HUES64 (cell line): ENCODE measurements around the gene N4BP2.

Experiments used
- H3K27ac ChIP-seq: 2 replicates; pipeline ENCODE4 v1.7.0; 2013; ENCODE audit warnings: low read depth, low read length, inconsistent platforms
- H3K27me3 ChIP-seq: 2 replicates; pipeline ENCODE4 v1.6.1; 2013; ENCODE audit warnings: mild to moderate bottlenecking, low read length; ENCODE audit not compliant: insufficient read depth
- H3K36me3 ChIP-seq: 2 replicates; pipeline ENCODE4 v1.6.1; 2013; ENCODE audit warnings: mild to moderate bottlenecking, low read length; ENCODE audit not compliant: insufficient read depth
- H3K4me1 ChIP-seq: 2 replicates; pipeline ENCODE4 v1.6.1; 2013; ENCODE audit warnings: mild to moderate bottlenecking, low read length, moderate library complexity; ENCODE audit not compliant: insufficient read depth
- H3K4me3 ChIP-seq: 2 replicates; pipeline ENCODE4 v1.5.1; 2013; ENCODE audit warnings: mild to moderate bottlenecking, low read length, moderate library complexity
- H3K9ac ChIP-seq: 2 replicates; pipeline ENCODE4 v1.6.1; 2013; ENCODE audit warnings: mild to moderate bottlenecking, low read depth, low read length
- H3K9me3 ChIP-seq: 2 replicates; pipeline ENCODE4 v1.6.1; 2013; ENCODE audit warnings: low read depth, low read length; ENCODE audit not compliant: insufficient read depth
- WGBS: fragments of 150-250, 120-280 bp; methylation state at CpG from one replicate; pipeline ENCODE4 v1.1.7; 2013; ENCODE audit warnings: missing lambda C conversion rate; 5-methylcytosine and 5-hydroxymethylcytosine counted together

Gene N4BP2

GRCh38 chr4:40053161-40053560 lies 3.5 kb upstream of the N4BP2 start:
- no peaks in the 10 kb centered on the region for H3K36me3 ChIP-seq
- H3K9ac ChIP-seq, result no peak overlapping the region
- 96% methylated on average over 4 of the region's 5 CpGs for WGBS
- no peaks in the 10 kb centered on the region for H3K27me3 ChIP-seq
- H3K9me3 ChIP-seq, result no peaks in the 10 kb centered on the region
- H3K27ac ChIP-seq, result no peak overlapping the region
- H3K4me1 ChIP-seq, result peaks cover 13% of the 10 kb centered on the region
- H3K4me3 ChIP-seq, result no peak overlapping the region

- no peaks in the 10 kb centered on the region for H3K9me3 ChIP-seq
- 20% methylated on average over 2 of the region's 5 CpGs for WGBS
- H3K9ac ChIP-seq, result peak overlapping the region; percentile 98
Observed at GRCh38 chr4:40055511-40055862, 1.2 kb upstream of the N4BP2 start.

GRCh38 chr4:40055863-40056715 lies 561 bp upstream of the N4BP2 start:
- Histone ChIP-seq H3K9ac (peak overlapping the region; percentile 98), H3K36me3 (peaks cover 6% of the 10 kb centered on the region), H3K9me3 (no peaks in the 10 kb centered on the region), H3K27me3 (no peaks in the 10 kb centered on the region), H3K4me3 (peak overlapping the region; percentile 74), H3K27ac (peak overlapping the region; percentile 100), H3K4me1 (peaks cover 23% of the 10 kb centered on the region)
- WGBS, result under 1% methylated on average over 86 of the region's 86 CpGs

More at GRCh38 chr4:40055511-40055862, 1.2 kb upstream of the N4BP2 start:
- Histone ChIP-seq H3K4me1 (peaks cover 23% of the 10 kb centered on the region), H3K4me3 (peak overlapping the region; percentile 74), H3K36me3 (peaks cover 6% of the 10 kb centered on the region), H3K27me3 (no peaks in the 10 kb centered on the region), H3K27ac (peak overlapping the region; percentile 100)

- no peaks in the 10 kb centered on the region for H3K27me3 ChIP-seq
- no peaks in the 10 kb centered on the region for H3K9me3 ChIP-seq
- peaks cover 23% of the 10 kb centered on the region for H3K4me1 ChIP-seq
- peak overlapping the region; percentile 74 for H3K4me3 ChIP-seq
- WGBS, result under 1% methylated on average over 13 of the region's 13 CpGs
- peak overlapping the region; percentile 100 for H3K27ac ChIP-seq
- peak overlapping the region; percentile 98 for H3K9ac ChIP-seq
- peaks cover 7% of the 10 kb centered on the region for H3K36me3 ChIP-seq
Observed at GRCh38 chr4:40057586-40058091, 989 bp downstream of the N4BP2 start.

GRCh38 chr4:40058121-40058520 lies 1.5 kb downstream of the N4BP2 start:
- peaks cover 10% of the 10 kb centered on the region for H3K36me3 ChIP-seq
- H3K27me3 ChIP-seq, result no peaks in the 10 kb centered on the region
- H3K9me3 ChIP-seq, result no peaks in the 10 kb centered on the region
- peak overlapping the region; percentile 74 for H3K4me3 ChIP-seq
- H3K4me1 ChIP-seq, result peaks cover 23% of the 10 kb centered on the region
- H3K27ac ChIP-seq, result no peak overlapping the region
- 9% methylated on average over 9 of the region's 9 CpGs for WGBS
- H3K9ac ChIP-seq, result peak overlapping the region; percentile 64

- Histone ChIP-seq H3K4me1 (peaks cover 23% of the 10 kb centered on the region), H3K9me3 (no peaks in the 10 kb centered on the region), H3K36me3 (peaks cover 14% of the 10 kb centered on the region), H3K4me3 (peak overlapping the region; percentile 74), H3K9ac (no peak overlapping the region), H3K27me3 (no peaks in the 10 kb centered on the region), H3K27ac (no peak overlapping the region)
- 64% methylated on average over 14 of the region's 14 CpGs for WGBS
Observed at GRCh38 chr4:40058854-40059253, 2.2 kb downstream of the N4BP2 start.

- peaks cover 16% of the 10 kb centered on the region for H3K36me3 ChIP-seq
- H3K9me3 ChIP-seq, result no peaks in the 10 kb centered on the region
- H3K4me3 ChIP-seq, result peak overlapping the region; percentile 74; the same call in 1 of the 2 replicates
- 89% methylated on average over 6 of the region's 6 CpGs for WGBS
- peaks cover 21% of the 10 kb centered on the region for H3K4me1 ChIP-seq
- no peaks in the 10 kb centered on the region for H3K27me3 ChIP-seq
- no peak overlapping the region for H3K27ac ChIP-seq
- H3K9ac ChIP-seq, result no peak overlapping the region
Observed at GRCh38 chr4:40059362-40059761, 2.7 kb downstream of the N4BP2 start.

GRCh38 chr4:40065010-40065409 lies 8.4 kb downstream of the N4BP2 start:
- Histone ChIP-seq H3K27me3 (no peaks in the 10 kb centered on the region), H3K4me3 (no peak overlapping the region), H3K9ac (no peak overlapping the region), H3K36me3 (peaks cover 13% of the 10 kb centered on the region), H3K27ac (no peak overlapping the region), H3K9me3 (no peaks in the 10 kb centered on the region), H3K4me1 (no peaks in the 10 kb centered on the region)
- WGBS, result 86% methylated on average over 3 of the region's 3 CpGs

- no peak overlapping the region for H3K9ac ChIP-seq
- no peak overlapping the region for H3K27ac ChIP-seq
- no peaks in the 10 kb centered on the region for H3K9me3 ChIP-seq
- H3K4me1 ChIP-seq, result no peaks in the 10 kb centered on the region
- H3K4me3 ChIP-seq, result no peak overlapping the region
- whole genome bisulfite sequencing, result 97% methylated on average over 3 of the region's 3 CpGs
- H3K27me3 ChIP-seq, result no peaks in the 10 kb centered on the region
- H3K36me3 ChIP-seq, result peaks cover 11% of the 10 kb centered on the region
Observed at GRCh38 chr4:40066651-40067050, 10.0 kb downstream of the N4BP2 start.

GRCh38 chr4:40070387-40070786 lies 13.7 kb downstream of the N4BP2 start:
- Histone ChIP-seq H3K4me1 (no peaks in the 10 kb centered on the region), H3K9me3 (no peaks in the 10 kb centered on the region), H3K27ac (no peak overlapping the region), H3K4me3 (no peak overlapping the region), H3K36me3 (peaks cover 23% of the 10 kb centered on the region), H3K27me3 (no peaks in the 10 kb centered on the region), H3K9ac (no peak overlapping the region)
- 89% methylated on average over 1 of the region's 1 CpG for WGBS

- Histone ChIP-seq H3K36me3 (peaks cover 7% of the 10 kb centered on the region; the same call in 1 of the 2 replicates), H3K9ac (no peak overlapping the region), H3K4me3 (no peak overlapping the region), H3K27ac (no peak overlapping the region), H3K27me3 (no peaks in the 10 kb centered on the region), H3K9me3 (no peaks in the 10 kb centered on the region), H3K4me1 (no peaks in the 10 kb centered on the region)
- 98% methylated on average over 6 of the region's 8 CpGs for WGBS
Observed at GRCh38 chr4:40086421-40086820, 29.8 kb downstream of the N4BP2 start.
